Transverse colon (tissue), 4 donors: ENCODE results near the gene KMT2E.

Source experiments
- CTCF ChIP-seq, 5 experiments: fragments of 200-600 bp in 3 of 5; fragments of 450-650 bp in 2 of 5; sonication (generic) in 3 of 5; IDR thresholded peaks; 1 replicate in 2 of 5; 2 replicates in 3 of 5; pipeline ENCODE4 v1.5.1; 2016 to 2017; ENCODE audit warnings: antibody characterized with exemption in 5 of 5, inconsistent platforms in 3 of 5, mild to moderate bottlenecking in 2 of 5, moderate library complexity in 1 of 5
- EP300 ChIP-seq: sonication (generic); formaldehyde crosslinking; IDR thresholded peaks from one replicate; pipeline ENCODE4 v1.6.1; 2017; ENCODE audit warnings: antibody characterized with exemption, low read depth
- POLR2A ChIP-seq: fragments of 450-650 bp; IDR thresholded peaks from one replicate; pipeline ENCODE4 v1.6.1; 2016; ENCODE audit warnings: antibody characterized with exemption, mild to moderate bottlenecking, moderate library complexity
- POLR2AphosphoS5 ChIP-seq, 3 donors: sonication (generic); formaldehyde crosslinking; IDR thresholded peaks; one replicate each; pipeline ENCODE4 v1.6.1; 2016; ENCODE audit warnings: antibody characterized with exemption in 3 of 3

- no peak for TF ChIP-seq CTCF (IDR thresholded peaks at IDR 0.05)
- no peak for TF ChIP-seq POLR2A
- no peak for TF ChIP-seq EP300
- no peak for TF ChIP-seq POLR2AphosphoS5 (IDR thresholded peaks at IDR 0.05)
Observed at GRCh38 chr7:105112440-105113418, 98.7 kb downstream of the KMT2E start.
